ENCODE results near the gene MUC5B.

The MUC5B gene

DNA sequence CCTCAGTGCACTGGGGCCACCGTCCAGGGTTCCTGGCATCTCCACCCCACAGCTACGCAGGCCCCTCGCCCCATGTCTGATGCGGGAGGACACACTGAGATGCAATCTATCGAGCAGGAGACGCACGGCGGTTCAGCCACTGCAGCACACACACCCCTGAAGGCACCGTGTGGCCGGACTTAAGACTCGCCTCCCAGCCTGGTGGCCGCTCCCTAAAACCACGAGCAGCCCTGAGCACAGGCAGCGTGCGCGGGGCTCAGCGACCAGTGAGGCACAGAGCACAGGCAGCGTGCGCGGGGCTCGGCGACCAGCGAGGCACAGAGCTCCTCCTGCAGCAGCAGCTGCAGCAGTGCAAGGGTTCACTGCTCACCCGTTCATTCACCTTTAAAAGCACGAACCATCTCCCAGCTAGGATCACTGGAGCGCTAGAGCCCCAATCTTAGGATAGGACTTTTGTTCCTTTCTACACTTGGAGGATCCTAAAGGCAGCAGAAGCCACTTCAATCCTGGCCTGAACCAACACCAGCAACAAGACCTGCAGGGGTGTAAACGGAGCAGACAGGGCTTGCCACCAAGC is 55.2 kb downstream of the MUC5B start:
- ChIA-PET POLR2A (no interaction called here), CTCF (no interaction called here)

GRCh38 chr11:1278766-1279673 is 56.2 kb downstream of the MUC5B start:
- TF ChIP-seq CTCF (IDR thresholded peaks at IDR 0.05; ENCODE audit: control extremely low read depth, extremely low read depth, low read depth, missing control alignments), result no peak
- DNase-seq (ENCODE audit: extremely low spot score), result no peak
- ChIA-PET POLR2A (no interaction called here), CTCF (no interaction called here)

More for the DNA sequence above, 55.2 kb downstream of the MUC5B start:
- no peak for TF ChIP-seq CTCF (IDR thresholded peaks at IDR 0.05; ENCODE audit: control extremely low read depth, extremely low read depth, low read depth, missing control alignments)
- DNase-seq (ENCODE audit: extremely low spot score), result no peak

DNA sequence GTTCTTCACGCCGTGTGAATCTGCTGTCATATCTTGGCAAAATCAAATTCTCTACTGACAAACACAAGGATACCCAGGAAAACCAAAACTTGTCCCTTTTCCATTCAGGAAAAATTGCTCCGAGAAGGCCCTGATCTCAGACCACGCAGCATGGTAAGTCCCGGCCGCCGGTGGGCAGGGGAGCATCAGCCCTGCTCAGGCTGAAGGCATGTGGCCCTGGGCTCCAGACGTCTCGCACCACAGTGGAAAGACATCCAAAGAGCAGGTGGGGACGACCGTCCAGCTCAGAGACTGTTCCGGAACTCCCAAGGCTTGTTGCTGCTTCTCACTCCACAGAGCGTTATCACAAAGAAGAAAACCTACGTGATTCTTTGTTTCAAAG is 56.8 kb downstream of the MUC5B start:
- ChIA-PET CTCF (no interaction called here), POLR2A (no interaction called here)
- no peak for TF ChIP-seq CTCF (IDR thresholded peaks at IDR 0.05; ENCODE audit: control extremely low read depth, extremely low read depth, low read depth, missing control alignments)
- no peak for DNase-seq (ENCODE audit: extremely low spot score)

- no peak for DNase-seq (ENCODE audit: extremely low spot score)
- TF ChIP-seq CTCF (IDR thresholded peaks at IDR 0.05; ENCODE audit: control extremely low read depth, extremely low read depth, low read depth, missing control alignments), result no peak
- ChIA-PET CTCF (interaction anchor here (1.6 kb wide), 1 partner anchor 17 kb away, joined by 3 read pairs; no protein-coding TSS in a partner anchor), POLR2A (no interaction called here)
Measured at GRCh38 chr11:1280116-1281035, 57.5 kb downstream of the MUC5B start.

DNA sequence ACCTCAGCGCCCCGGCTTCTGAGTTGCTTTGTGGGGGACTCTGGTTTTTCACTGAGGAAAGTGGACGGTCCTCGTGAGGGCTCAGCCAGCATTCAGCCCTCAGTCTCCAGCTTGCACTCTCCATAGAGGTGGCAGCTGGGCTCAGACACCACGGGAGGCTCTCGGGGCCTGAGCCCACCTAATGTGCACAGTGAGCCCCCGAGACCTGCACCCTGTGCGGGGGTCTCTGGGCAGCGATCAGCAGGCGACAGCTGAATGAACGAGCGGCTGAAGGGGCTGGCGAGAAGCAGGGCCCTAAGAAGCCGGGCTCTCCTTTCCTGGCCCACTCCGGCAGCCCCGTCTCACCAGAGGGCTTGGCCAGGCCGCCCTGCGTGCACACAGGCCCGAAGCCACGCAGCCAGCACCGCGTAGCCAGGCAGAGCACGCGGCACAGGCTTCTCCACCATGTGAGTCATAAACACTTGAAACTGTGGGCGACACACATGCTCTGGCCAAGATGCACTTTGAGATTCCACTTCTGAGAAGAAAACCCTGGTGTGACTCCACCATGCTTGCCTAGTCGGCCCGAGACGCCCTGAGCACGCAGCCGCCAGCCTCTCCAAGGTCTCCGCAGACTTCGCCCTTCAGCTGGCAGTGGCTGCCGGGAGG is 58.6 kb downstream of the MUC5B start:
- CTCF ChIA-PET, result interaction anchor here (1.6 kb wide), 1 partner anchor 19 kb away, joined by 3 read pairs; no protein-coding TSS in a partner anchor
- POLR2A ChIA-PET, result no interaction called here
- TF ChIP-seq CTCF (IDR thresholded peaks at IDR 0.05; ENCODE audit: control extremely low read depth, extremely low read depth, low read depth, missing control alignments), result no peak
- no peak for DNase-seq (ENCODE audit: extremely low spot score)

GRCh38 chr11:1281974-1282365 is 59.1 kb downstream of the MUC5B start:
- POLR2A ChIA-PET, result no interaction called here
- no peak for DNase-seq (ENCODE audit: extremely low spot score)

More at GRCh38 chr11:1281974-1282365, 59.1 kb downstream of the MUC5B start:
- CTCF ChIA-PET, result interaction anchor here (1.6 kb wide), 1 partner anchor 19 kb away, joined by 3 read pairs; no protein-coding TSS in a partner anchor
- TF ChIP-seq CTCF (IDR thresholded peaks at IDR 0.05; ENCODE audit: control extremely low read depth, extremely low read depth, low read depth, missing control alignments), result no peak

All from GM10248 (cell line).